ENCODE measurements around the gene TMPRSS6.

TMPRSS6 gene

DNA sequence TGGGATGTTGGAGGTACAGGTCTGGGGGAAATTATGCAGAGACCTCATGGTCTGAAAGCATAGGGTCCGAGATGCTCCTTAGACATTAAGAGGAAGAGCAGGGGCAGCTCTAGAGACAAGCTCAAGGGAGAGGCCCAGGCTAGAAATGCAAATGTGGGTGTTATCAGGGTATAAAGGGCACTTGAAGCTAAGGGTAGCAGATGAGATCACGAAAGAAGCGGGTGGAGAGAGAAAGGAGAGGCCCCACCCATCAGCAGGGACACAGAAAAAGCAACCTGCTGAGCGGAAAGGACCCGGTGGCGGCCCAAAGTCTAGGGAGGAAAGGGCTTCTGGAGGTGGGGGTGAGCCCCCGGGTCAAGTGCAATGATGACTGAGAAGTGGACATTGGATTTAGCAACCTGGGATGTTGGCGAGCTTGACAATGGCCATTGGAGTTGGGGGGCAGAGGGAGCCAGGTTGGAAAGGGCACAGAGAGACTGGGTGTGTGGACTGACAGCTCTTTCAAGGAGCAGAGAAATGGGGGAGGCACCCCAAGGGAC is 8.9 kb downstream of the TMPRSS6 start:
- no peak overlapping the region for H3K4me3 ChIP-seq (replicated peaks; ENCODE audit: low read depth, low read length)
- no peak for DNase-seq (ENCODE audit: low read depth)
- TF ChIP-seq, protein P1, sequence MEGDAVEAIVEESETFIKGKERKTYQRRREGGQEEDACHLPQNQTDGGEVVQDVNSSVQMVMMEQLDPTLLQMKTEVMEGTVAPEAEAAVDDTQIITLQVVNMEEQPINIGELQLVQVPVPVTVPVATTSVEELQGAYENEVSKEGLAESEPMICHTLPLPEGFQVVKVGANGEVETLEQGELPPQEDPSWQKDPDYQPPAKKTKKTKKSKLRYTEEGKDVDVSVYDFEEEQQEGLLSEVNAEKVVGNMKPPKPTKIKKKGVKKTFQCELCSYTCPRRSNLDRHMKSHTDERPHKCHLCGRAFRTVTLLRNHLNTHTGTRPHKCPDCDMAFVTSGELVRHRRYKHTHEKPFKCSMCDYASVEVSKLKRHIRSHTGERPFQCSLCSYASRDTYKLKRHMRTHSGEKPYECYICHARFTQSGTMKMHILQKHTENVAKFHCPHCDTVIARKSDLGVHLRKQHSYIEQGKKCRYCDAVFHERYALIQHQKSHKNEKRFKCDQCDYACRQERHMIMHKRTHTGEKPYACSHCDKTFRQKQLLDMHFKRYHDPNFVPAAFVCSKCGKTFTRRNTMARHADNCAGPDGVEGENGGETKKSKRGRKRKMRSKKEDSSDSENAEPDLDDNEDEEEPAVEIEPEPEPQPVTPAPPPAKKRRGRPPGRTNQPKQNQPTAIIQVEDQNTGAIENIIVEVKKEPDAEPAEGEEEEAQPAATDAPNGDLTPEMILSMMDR (IDR thresholded peaks at IDR 0.05; ENCODE audit: low read length, missing control alignments) = no peak

DNA sequence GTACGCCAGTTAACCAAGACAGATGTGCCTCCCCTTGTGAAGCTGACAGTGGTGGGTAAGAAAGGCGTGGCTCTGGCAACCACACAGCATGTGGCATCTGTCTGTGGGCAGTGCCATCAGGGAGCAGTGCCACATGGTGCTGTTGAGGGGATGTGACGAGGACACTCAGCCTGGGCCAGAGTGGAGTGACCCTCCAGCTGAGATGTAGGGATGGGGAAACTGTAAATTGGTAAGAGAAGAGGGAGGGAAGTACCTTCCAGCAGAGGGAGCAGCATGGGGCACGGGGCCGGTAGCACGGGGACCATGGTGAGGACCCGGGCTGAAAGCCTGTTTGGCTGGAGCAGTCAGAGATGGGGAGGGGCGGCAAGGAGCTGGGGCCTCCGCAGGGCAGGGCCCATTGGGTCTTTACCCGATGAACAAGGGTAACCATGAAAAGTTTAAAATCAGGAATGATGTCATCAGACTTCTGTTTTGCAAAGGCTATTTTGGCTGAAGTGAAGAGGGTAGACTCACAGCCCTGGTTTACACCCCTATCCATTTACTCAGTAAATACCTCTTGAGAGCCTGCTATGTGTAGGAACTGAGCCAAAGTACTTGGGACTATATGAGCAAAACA is 10.4 kb downstream of the TMPRSS6 start:
- TF ChIP-seq, protein P1 (IDR thresholded peaks at IDR 0.05; ENCODE audit: low read length, missing control alignments) = peak; percentile 20
- DNase-seq (ENCODE audit: low read depth) = no peak
- no peak overlapping the region for H3K4me3 ChIP-seq (replicated peaks; ENCODE audit: low read depth, low read length)

DNA sequence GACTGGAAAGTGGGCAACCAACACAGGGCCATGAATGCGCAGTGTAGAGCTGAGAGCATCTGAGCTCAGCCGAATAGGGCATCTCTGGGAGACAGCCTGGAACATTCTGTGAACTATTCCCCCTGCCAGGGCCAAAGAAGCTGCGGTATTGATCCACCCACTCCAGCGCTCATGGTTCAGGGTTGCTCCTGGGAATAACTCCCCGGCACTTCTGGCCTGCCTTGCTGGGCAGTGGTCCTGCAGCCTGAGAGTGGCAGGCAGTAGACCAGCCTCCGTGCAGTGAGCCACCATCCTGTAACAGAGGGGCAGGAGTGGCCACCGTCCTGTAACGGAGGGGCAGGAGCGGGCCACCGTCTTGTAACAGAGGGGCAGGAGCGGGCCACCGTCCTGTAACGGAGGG is 12.2 kb downstream of the TMPRSS6 start:
- no peak overlapping the region for H3K4me3 ChIP-seq (replicated peaks; ENCODE audit: low read depth, low read length)
- no peak for DNase-seq (ENCODE audit: low read depth)
- TF ChIP-seq, protein P1 (IDR thresholded peaks at IDR 0.05; ENCODE audit: low read length, missing control alignments) = no peak

DNA sequence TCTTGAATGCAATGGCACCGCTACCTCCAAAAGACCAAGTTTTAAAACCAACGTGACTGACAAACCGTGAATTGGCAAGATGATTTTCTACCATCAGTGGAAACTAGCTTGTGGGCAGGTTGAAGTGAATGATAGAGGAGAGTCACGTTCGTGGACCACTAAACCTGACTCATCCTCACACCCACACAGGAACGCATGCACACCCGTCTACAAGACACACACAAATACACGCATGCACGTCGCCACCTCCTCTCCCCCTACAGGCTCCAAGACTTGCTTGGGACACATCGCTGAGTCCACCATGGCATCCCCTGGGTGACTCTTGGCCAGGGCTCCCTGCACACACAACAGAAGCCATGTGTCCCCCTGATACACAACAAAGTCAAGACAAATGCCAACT is 14.4 kb downstream of the TMPRSS6 start:
- TF ChIP-seq, protein P1 (IDR thresholded peaks at IDR 0.05; ENCODE audit: low read length, missing control alignments) = no peak
- DNase-seq (ENCODE audit: low read depth) = no peak
- no peak overlapping the region for H3K4me3 ChIP-seq (replicated peaks; ENCODE audit: low read depth, low read length)

DNA sequence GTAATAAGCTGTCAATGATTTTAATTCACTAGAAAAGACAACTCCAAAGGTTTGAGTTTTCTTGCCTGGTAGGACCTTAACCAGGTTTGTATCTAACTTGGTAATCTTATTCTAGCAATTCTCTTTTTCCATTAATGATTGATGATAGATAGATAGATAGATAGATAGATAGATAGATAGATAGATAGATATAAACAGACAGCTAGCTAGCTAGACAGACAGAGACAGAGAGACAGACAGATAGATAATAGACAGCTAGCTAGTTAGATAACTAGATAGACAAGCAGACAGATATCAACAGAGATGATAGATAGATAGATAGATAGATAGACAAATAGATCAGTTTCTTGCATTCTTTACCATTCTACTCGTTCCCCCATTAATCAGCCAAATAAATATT is 15.3 kb downstream of the TMPRSS6 start:
- TF ChIP-seq, protein P1 (IDR thresholded peaks at IDR 0.05; ENCODE audit: low read length, missing control alignments) = no peak
- no peak overlapping the region for H3K4me3 ChIP-seq (replicated peaks; ENCODE audit: low read depth, low read length)
- no peak for DNase-seq (ENCODE audit: low read depth)

DNA sequence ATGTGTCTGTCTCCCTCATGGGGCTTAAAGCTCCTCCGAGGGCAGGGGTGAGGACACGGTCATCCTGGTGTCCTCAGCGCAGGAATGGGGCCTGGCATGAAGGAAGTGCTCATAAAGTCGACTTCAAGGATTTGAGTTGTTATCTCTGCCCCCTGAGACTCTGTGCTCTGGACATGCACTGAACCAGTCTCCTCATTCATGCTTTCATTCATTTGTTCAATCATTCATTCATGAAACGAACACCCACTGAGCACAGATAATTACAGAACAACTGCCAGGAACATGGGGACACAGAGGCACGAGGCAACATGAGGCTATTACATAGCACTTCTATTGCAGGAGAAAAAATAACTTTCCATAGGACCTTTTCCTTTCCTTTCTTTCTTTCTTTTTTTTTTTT is 16.5 kb downstream of the TMPRSS6 start:
- DNase-seq (ENCODE audit: low read depth) = no peak
- TF ChIP-seq, protein P1 (IDR thresholded peaks at IDR 0.05; ENCODE audit: low read length, missing control alignments) = no peak
- no peak overlapping the region for H3K4me3 ChIP-seq (replicated peaks; ENCODE audit: low read depth, low read length)

DNA sequence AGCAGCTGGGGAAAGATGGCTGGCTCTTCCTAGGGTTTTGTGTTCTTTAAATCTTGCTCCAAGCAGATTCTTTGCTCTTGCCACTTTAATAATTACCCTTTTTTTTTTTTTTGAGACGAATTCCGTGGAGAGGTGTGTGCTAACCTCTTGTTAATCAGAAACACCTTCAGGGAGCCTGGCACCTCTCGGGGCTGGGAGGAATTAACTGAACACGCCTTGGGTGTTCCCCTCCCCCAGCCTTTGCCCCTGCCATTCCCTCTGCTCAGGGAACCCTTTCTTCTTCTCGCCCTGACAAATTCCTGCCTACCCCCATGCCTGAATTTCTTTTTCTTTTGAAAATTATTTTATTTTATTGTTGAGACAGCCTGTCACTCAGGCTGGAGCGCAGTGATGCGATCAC is 17.5 kb downstream of the TMPRSS6 start:
- DNase-seq (ENCODE audit: low read depth) = no peak
- TF ChIP-seq, protein P1 (IDR thresholded peaks at IDR 0.05; ENCODE audit: low read length, missing control alignments) = no peak
- H3K4me3 ChIP-seq (replicated peaks; ENCODE audit: low read depth, low read length) = no peak overlapping the region

Measured in fibroblast of pulmonary artery (primary cell).